HG03196 (cell line): ENCODE data around the gene MTMR1.

Source experiments
- ATAC-seq: cut with Tn5 transposase; IDR thresholded peaks from one replicate; pipeline ENCODE4 v1.9.1; 2021; ENCODE audit not compliant: unreplicated experiment

The MTMR1 gene

GRCh38 chrX:150777328-150777992, 84.3 kb downstream of the MTMR1 start:
- ATAC-seq: no peak

- no peak for ATAC-seq
These were observed 86.2 kb downstream of the MTMR1 start for GRCh38 chrX:150779385-150779784.

GRCh38 chrX:150781677-150782076, 88.5 kb downstream of the MTMR1 start:
- no peak for ATAC-seq

- no peak for ATAC-seq
These were observed 96.8 kb downstream of the MTMR1 start for GRCh38 chrX:150790021-150790420.

- ATAC-seq: no peak
These were observed 99.8 kb downstream of the MTMR1 start for GRCh38 chrX:150792949-150793527.

GRCh38 chrX:150805736-150806135, 112.5 kb downstream of the MTMR1 start:
- ATAC-seq: no peak

GRCh38 chrX:150806827-150807226, 113.6 kb downstream of the MTMR1 start:
- no peak for ATAC-seq

- ATAC-seq: no peak
These were observed 120.7 kb downstream of the MTMR1 start for GRCh38 chrX:150813922-150814321.
